Lower leg skin (tissue), 3 donors: ENCODE measurements around the gene MTTP.

Source experiments
- CTCF ChIP-seq, 3 donors: fragments of 450-650 bp; IDR thresholded peaks; one replicate each; pipeline ENCODE4 v1.5.1; 2016; ENCODE audit warnings: antibody characterized with exemption in 3 of 3, mild to moderate bottlenecking in 3 of 3, moderate library complexity in 2 of 3
- POLR2A ChIP-seq, 2 donors: fragments of 450-650 bp; IDR thresholded peaks; one replicate each; pipeline ENCODE4 v1.6.1; 2016 to 2017; ENCODE audit warnings: antibody characterized with exemption in 2 of 2, mild to moderate bottlenecking in 1 of 2, moderate library complexity in 1 of 2

DNA sequence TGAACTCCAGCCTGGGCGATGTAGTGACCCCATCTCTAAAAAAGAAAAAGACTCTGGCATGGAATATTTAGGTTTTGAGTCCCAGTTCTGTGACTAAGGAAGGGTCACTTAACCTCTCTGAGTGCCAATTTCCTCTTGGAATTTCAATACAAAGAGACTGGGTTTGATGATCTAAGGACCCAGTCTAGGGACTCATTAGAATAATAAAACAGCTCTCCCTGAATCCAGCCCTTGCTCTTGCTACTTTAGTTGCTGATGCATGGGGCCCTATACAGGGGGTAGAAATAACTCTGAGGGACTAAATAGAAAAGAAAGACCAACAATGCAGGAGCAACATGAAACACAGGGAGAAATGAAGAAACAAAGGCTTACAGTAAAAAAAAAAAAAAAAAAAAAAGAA lies 70.4 kb downstream of the MTTP start:
- TF ChIP-seq CTCF (IDR thresholded peaks at IDR 0.05) (no peak), POLR2A (IDR thresholded peaks at IDR 0.05) (no peak)
